ENCODE results near the gene FIZ1. TPM values are rescaled to one million over a fixed set of nuclear protein-coding genes. Genes with fewer than 3 reads are reported as not detected.

Gene FIZ1
- total and polyA plus RNA-seq, 12 donors: 9.3 to 18.8 (median 13.5) TPM

GRCh38 chr19:55563261-55563690 lies 36.0 kb downstream of the FIZ1 start:
- H3K27me3 ChIP-seq: peaks cover 0 to 5% (median 0%) of the 10 kb centered on the region in 7 donors
- H3K36me3 ChIP-seq: no peaks in the 10 kb centered on the region
- peaks cover 0 to 3% (median 0%) of the 10 kb centered on the region in 11 donors for H3K9me3 ChIP-seq
- WGBS, 2 donors: 32 to 44% methylated on average over 12 of the region's 12 CpGs
- TF ChIP-seq CTCF (IDR thresholded peaks at IDR 0.05): no peak
- H3K4me3 ChIP-seq: peak overlapping the region in 1 of 10 donors; percentile 50
- peak; percentile 88 to 96 (median 92) for ATAC-seq
- peak; percentile 69 to 77 for DNase-seq
- peak overlapping the region; percentile 52 to 92 (median 80) for H3K27ac ChIP-seq
- intact Hi-C loops (cut with DNase I): loop anchor here in 1 of 10 donors (1.0 kb wide), 1 partner anchor 16 kb away; no protein-coding TSS in a partner anchor
- peaks cover 0 to 8% (median 0%) of the 10 kb centered on the region in 9 donors for H3K4me1 ChIP-seq

DNA sequence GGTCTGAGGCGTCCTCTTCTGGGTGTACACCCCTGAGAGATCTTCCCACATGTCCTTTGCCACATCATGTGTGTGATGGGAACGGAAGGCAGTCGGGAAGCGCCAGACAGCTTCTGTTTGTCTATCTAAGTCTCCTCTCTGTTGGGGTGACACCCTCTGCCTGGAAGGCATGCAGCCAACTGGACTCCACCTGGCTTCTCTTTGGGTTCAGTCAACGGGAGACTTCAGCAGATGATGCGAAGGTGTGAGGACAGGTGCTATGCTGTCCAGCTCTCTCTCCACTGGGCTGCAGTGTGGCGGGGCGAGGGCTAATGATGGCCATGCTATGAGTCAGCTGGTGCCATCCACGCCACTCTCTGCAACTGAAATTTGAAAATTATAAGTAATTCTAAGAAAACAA lies 39.6 kb downstream of the FIZ1 start:
- no peak for ATAC-seq
- 79 to 81% methylated on average over 9 of the region's 9 CpGs for WGBS, 2 donors
- Histone ChIP-seq H3K9me3 (peaks cover 0 to 3% (median 0%) of the 10 kb centered on the region in 11 donors), H3K4me3 (no peak overlapping the region), H3K4me1 (peaks cover 0 to 8% (median 0%) of the 10 kb centered on the region in 9 donors), H3K27me3 (peaks cover 0 to 5% (median 0%) of the 10 kb centered on the region in 7 donors), H3K36me3 (no peaks in the 10 kb centered on the region), H3K27ac (no peak overlapping the region)
- intact Hi-C loops (cut with DNase I): no loop called here
- no peak for TF ChIP-seq CTCF (IDR thresholded peaks at IDR 0.05)
- DNase-seq: no peak

GRCh38 chr19:55554741-55555152 lies 44.6 kb downstream of the FIZ1 start:
- H3K4me1 ChIP-seq: peaks cover 1 to 12% (median 7%) of the 10 kb centered on the region in 9 donors
- no peak for TF ChIP-seq CTCF (IDR thresholded peaks at IDR 0.05)
- no peak overlapping the region for H3K4me3 ChIP-seq
- no peak for DNase-seq
- 69 to 71% methylated on average over 8 of the region's 8 CpGs for WGBS, 2 donors
- intact Hi-C loops (cut with DNase I): no loop called here
- H3K9me3 ChIP-seq: no peaks in the 10 kb centered on the region
- ATAC-seq: no peak
- H3K36me3 ChIP-seq: no peaks in the 10 kb centered on the region
- H3K27me3 ChIP-seq: no peaks in the 10 kb centered on the region
- no peak overlapping the region for H3K27ac ChIP-seq

DNA sequence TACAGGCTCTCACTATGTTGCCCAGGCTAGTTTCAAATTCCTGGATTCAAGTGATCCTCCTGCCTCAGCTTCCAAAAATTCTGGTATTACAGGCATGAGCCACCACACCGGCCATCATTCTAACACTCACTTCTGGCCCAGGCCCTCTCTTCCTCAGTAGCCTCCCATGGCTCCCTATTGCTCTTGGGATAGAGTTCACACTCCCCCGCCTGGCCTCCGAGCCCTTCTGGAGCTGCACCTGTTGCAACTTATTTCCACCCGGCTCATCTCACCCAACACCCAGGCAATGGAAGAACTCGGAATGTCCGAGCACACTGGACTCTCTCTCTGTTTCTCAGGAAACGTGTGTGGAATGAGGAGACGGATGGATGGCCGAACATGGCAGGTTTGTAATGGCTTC lies 45.0 kb downstream of the FIZ1 start:
- no peaks in the 10 kb centered on the region for H3K27me3 ChIP-seq
- DNase-seq (no peak), ATAC-seq (no peak)
- intact Hi-C loops (cut with DNase I): no loop called here
- TF ChIP-seq CTCF (IDR thresholded peaks at IDR 0.05): no peak
- WGBS, 2 donors: 91 to 93% methylated on average over 9 of the region's 9 CpGs
- H3K27ac ChIP-seq: no peak overlapping the region
- no peaks in the 10 kb centered on the region for H3K36me3 ChIP-seq
- no peak overlapping the region for H3K4me3 ChIP-seq
- no peaks in the 10 kb centered on the region for H3K9me3 ChIP-seq
- peaks cover 4 to 15% (median 11%) of the 10 kb centered on the region in 9 donors for H3K4me1 ChIP-seq
